Measurements from ENCODE around the gene MERTK. TPM values are rescaled to one million over a fixed set of nuclear protein-coding genes. Genes with fewer than 3 reads are reported as not detected.

MERTK gene
- total RNA-seq, 6 donors from 2014 or later, result 15.5 to 141 (median 21.9) TPM

DNA sequence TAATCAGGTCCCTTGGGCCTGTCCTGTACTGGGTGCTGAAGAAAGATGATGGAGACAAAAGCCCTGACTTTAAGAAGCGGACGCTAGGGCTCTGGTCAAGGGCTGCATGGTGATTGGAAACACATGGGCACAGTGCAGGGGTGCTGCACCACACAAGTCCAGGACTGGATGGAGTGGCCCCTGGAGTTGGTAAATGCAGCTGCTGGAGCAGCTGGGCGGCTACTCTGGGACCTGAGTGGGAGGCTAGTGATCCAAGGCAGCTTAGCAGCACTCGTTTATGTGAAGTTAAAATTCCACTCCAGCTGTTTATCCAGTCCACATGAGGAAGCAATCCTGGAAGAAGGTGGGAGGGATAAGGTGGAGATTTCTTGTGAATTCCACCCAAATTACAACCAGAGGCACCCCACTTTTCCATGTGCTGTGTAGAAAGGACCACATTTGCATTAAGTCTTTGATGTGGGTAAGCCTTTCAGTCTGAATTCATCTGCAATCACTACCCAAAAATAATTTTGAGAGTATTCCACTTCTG is 24.9 kb downstream of the MERTK start:
- Histone ChIP-seq H3K27ac (no peak overlapping the region), H3K36me3 (no peaks in the 10 kb centered on the region), H3K27me3 (no peaks in the 10 kb centered on the region), H3K9me3 (no peaks in the 10 kb centered on the region), H3K4me1 (peaks cover 7 to 31% (median 27%) of the 10 kb centered on the region in 4 donors), H3K4me3 (no peak overlapping the region)
- DNase-seq (no peak), ATAC-seq (ENCODE audit: low FRiP score in 2 of 2) (no peak)
- TF ChIP-seq EP300 (IDR thresholded peaks at IDR 0.05) (no peak), POLR2AphosphoS5 (IDR thresholded peaks at IDR 0.05) (no peak), POLR2A (IDR thresholded peaks at IDR 0.05) (no peak), CTCF (IDR thresholded peaks at IDR 0.05) (no peak)
- 33 to 77% methylated on average over 3 to 4 of the region's 4 CpGs for WGBS, 2 donors

- Histone ChIP-seq H3K27ac (no peak overlapping the region), H3K4me1 (peaks cover 4 to 22% (median 16%) of the 10 kb centered on the region in 4 donors), H3K36me3 (peaks cover 0 to 7% (median 3%) of the 10 kb centered on the region in 4 donors), H3K4me3 (no peak overlapping the region), H3K27me3 (no peaks in the 10 kb centered on the region), H3K9me3 (no peaks in the 10 kb centered on the region)
- no peak for DNase-seq
- ATAC-seq (ENCODE audit: low FRiP score in 2 of 2), result no peak
- no peak for TF ChIP-seq EP300 (IDR thresholded peaks at IDR 0.05)
- TF ChIP-seq CTCF (IDR thresholded peaks at IDR 0.05), result no peak
- TF ChIP-seq POLR2A (IDR thresholded peaks at IDR 0.05), result no peak
- no peak for TF ChIP-seq POLR2AphosphoS5 (IDR thresholded peaks at IDR 0.05)
- 82 to 87% methylated on average over 3 of the region's 3 CpGs for whole genome bisulfite sequencing, 2 donors
Observed at GRCh38 chr2:111924617-111925107, 26.3 kb downstream of the MERTK start.

DNA sequence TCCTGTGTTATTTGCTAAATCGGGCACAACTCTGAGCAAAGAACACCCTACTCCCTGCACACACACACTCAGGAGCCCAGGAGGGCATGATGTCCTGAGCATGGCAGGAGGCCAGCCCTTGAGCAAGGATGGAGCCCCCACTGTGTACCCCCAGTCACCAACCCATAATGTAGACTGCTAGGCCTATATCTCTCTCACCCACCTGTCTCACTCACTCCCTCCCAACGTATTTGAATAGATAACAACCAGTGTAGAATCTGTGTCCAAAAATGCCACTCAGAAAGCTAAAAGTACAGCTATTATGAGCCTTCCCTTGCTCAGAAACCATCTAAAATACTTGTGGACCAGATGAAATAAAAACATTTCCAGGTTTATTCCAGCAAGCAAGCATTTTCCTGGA is 29.3 kb downstream of the MERTK start:
- H3K4me3 ChIP-seq, result no peak overlapping the region
- ATAC-seq (ENCODE audit: low FRiP score in 2 of 2) (no peak), DNase-seq (no peak)
- 72 to 73% methylated on average over 2 of the region's 2 CpGs for WGBS, 2 donors
- no peaks in the 10 kb centered on the region for H3K9me3 ChIP-seq
- peaks cover 0 to 26% (median 16%) of the 10 kb centered on the region in 4 donors for H3K36me3 ChIP-seq
- H3K27me3 ChIP-seq, result no peaks in the 10 kb centered on the region
- no peak for TF ChIP-seq POLR2AphosphoS5 (IDR thresholded peaks at IDR 0.05)
- no peak for TF ChIP-seq EP300 (IDR thresholded peaks at IDR 0.05)
- no peak for TF ChIP-seq CTCF (IDR thresholded peaks at IDR 0.05)
- no peak for TF ChIP-seq POLR2A (IDR thresholded peaks at IDR 0.05)
- H3K4me1 ChIP-seq, result peaks cover 0 to 13% (median 8%) of the 10 kb centered on the region in 4 donors
- no peak overlapping the region for H3K27ac ChIP-seq

- WGBS, 2 donors, result 90 to 92% methylated on average over 6 of the region's 6 CpGs
- Histone ChIP-seq H3K4me3 (no peak overlapping the region), H3K27me3 (no peaks in the 10 kb centered on the region), H3K9me3 (no peaks in the 10 kb centered on the region), H3K27ac (no peak overlapping the region), H3K36me3 (peaks cover 0 to 26% (median 16%) of the 10 kb centered on the region in 4 donors), H3K4me1 (peaks cover 0 to 7% (median 6%) of the 10 kb centered on the region in 4 donors)
- TF ChIP-seq POLR2AphosphoS5 (IDR thresholded peaks at IDR 0.05) (no peak), EP300 (IDR thresholded peaks at IDR 0.05) (no peak), CTCF (IDR thresholded peaks at IDR 0.05) (no peak), POLR2A (IDR thresholded peaks at IDR 0.05) (no peak)
- DNase-seq (no peak), ATAC-seq (ENCODE audit: low FRiP score in 2 of 2) (no peak)
Observed at GRCh38 chr2:111930409-111930808, 32.0 kb downstream of the MERTK start.

- ATAC-seq (ENCODE audit: low FRiP score in 2 of 2) (peak in 1 of 2 donors; percentile 14), DNase-seq (no peak)
- Histone ChIP-seq H3K27me3 (no peaks in the 10 kb centered on the region), H3K4me3 (no peak overlapping the region), H3K9me3 (no peaks in the 10 kb centered on the region), H3K4me1 (peaks cover 0 to 7% (median 6%) of the 10 kb centered on the region in 4 donors), H3K36me3 (peaks cover 0 to 26% (median 16%) of the 10 kb centered on the region in 4 donors), H3K27ac (peak overlapping the region in 1 of 4 donors; percentile 1)
- 71 to 72% methylated on average over 2 of the region's 2 CpGs for WGBS, 2 donors
- no peak for TF ChIP-seq CTCF (IDR thresholded peaks at IDR 0.05)
- no peak for TF ChIP-seq POLR2A (IDR thresholded peaks at IDR 0.05)
- TF ChIP-seq POLR2AphosphoS5 (IDR thresholded peaks at IDR 0.05), result no peak
- no peak for TF ChIP-seq EP300 (IDR thresholded peaks at IDR 0.05)
Observed at GRCh38 chr2:111930875-111931274, 32.5 kb downstream of the MERTK start.
